ENCODE measurements around the gene ARHGAP18.

The ARHGAP18 gene

GRCh38 chr6:129744880-129745237, 34.9 kb upstream of the ARHGAP18 start:
- FAIRE-seq (no peak), DNase-seq (ENCODE audit: insufficient read length) (no peak)
- TF ChIP-seq POLR2AphosphoS5 (IDR thresholded peaks at IDR 0.05; ENCODE audit: low read depth, low read length) = no peak
- no peak for TF ChIP-seq POLR2A (IDR thresholded peaks at IDR 0.05; ENCODE audit: low read depth, low read length)
- no peak for TF ChIP-seq TAF1 (IDR thresholded peaks at IDR 0.05; ENCODE audit: borderline replicate concordance, low read depth, low read length)

DNA sequence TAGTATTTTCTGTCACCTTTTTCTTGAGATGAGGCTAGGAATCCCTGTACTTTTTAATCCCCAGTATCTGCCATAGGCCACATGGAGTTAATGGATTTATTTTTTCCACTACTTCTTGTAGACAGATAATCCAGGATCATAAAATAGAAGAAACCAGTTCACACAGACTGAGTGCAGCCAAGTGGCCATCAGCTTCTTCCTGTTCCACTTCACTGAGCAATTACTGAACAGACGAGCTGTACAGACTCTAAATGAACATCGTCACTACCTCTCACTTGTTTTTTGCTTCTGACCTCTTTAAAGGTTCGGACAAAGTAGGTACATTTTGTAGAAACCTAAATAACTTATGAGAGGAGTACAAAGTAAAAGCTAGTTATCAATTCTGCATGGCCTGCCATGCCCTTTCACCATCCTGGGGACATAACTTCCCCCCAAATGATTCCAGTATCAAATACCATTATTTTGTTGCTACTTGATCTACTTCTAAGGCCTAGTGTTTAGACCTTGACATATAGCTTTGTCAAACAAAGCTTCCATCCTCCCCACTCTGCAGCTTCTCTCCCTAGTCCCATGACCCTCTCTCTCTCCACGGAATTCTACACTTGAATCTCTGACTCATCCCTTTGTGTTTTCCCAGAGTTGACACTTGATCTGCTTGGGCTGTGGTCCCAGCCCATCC, 34.4 kb upstream of the ARHGAP18 start:
- peak; percentile 73 for FAIRE-seq
- DNase-seq (ENCODE audit: insufficient read length) = no peak
- TF ChIP-seq POLR2A (IDR thresholded peaks at IDR 0.05; ENCODE audit: low read depth, low read length) = no peak
- TF ChIP-seq POLR2AphosphoS5 (IDR thresholded peaks at IDR 0.05; ENCODE audit: low read depth, low read length) = no peak

GRCh38 chr6:129740013-129740412, 30.0 kb upstream of the ARHGAP18 start:
- FAIRE-seq (no peak), DNase-seq (ENCODE audit: insufficient read length) (no peak)
- no peak for TF ChIP-seq TAF1 (IDR thresholded peaks at IDR 0.05; ENCODE audit: borderline replicate concordance, low read depth, low read length)
- TF ChIP-seq POLR2AphosphoS5 (IDR thresholded peaks at IDR 0.05; ENCODE audit: low read depth, low read length) = no peak
- no peak for TF ChIP-seq POLR2A (IDR thresholded peaks at IDR 0.05; ENCODE audit: low read depth, low read length)

- TF ChIP-seq POLR2AphosphoS5 (IDR thresholded peaks at IDR 0.05; ENCODE audit: low read depth, low read length) = no peak
- TF ChIP-seq TAF1 (IDR thresholded peaks at IDR 0.05; ENCODE audit: borderline replicate concordance, low read depth, low read length) = no peak
- TF ChIP-seq POLR2A (IDR thresholded peaks at IDR 0.05; ENCODE audit: low read depth, low read length) = no peak
- FAIRE-seq (no peak), DNase-seq (ENCODE audit: insufficient read length) (no peak)
These were observed 26.1 kb upstream of the ARHGAP18 start for GRCh38 chr6:129736105-129736504.

DNA sequence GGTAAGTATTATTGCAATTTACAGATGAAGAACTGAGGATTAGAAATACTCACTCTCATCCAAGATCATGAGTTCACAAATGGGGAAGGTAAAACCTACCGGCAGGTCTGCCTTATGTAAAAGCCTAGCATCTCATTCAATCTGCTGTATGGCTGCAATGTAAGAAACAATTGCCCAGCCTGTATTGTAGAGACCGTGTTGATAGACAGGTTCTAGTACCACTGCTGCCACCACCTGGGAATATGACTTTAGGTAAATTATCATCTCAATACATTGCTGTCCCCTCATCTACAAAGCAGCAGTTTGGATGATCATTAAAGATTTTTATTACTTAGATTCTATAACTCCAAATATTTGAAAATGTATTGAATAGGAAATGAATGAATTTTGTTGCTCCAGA, 23.3 kb upstream of the ARHGAP18 start:
- DNase-seq (ENCODE audit: insufficient read length) = no peak
- no peak for TF ChIP-seq POLR2AphosphoS5 (IDR thresholded peaks at IDR 0.05; ENCODE audit: low read depth, low read length)
- TF ChIP-seq TAF1 (IDR thresholded peaks at IDR 0.05; ENCODE audit: borderline replicate concordance, low read depth, low read length) = no peak
- TF ChIP-seq POLR2A (IDR thresholded peaks at IDR 0.05; ENCODE audit: low read depth, low read length) = no peak
- FAIRE-seq = no peak

DNA sequence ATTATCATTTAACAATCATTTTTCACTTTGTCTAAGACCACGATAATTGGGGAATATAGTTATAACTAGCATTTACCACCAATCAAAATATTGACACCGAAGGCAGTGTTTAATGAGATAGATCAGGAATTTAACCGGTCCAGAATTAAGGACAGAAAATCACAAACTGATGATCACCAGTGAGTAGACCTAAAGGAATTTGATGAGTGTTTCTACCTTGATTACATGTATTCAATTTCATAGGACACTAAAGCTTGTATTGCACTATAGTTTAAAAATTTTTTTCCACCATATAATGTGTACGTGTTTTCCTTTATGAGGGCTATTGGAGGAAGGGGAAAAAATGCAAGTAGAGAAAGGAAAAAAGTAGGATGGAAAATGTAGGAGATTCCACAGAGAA, 22.6 kb upstream of the ARHGAP18 start:
- DNase-seq (ENCODE audit: insufficient read length) = no peak
- no peak for FAIRE-seq
- TF ChIP-seq POLR2AphosphoS5 (IDR thresholded peaks at IDR 0.05; ENCODE audit: low read depth, low read length) = no peak
- TF ChIP-seq TAF1 (IDR thresholded peaks at IDR 0.05; ENCODE audit: borderline replicate concordance, low read depth, low read length) = no peak

- TF ChIP-seq TAF1 (IDR thresholded peaks at IDR 0.05; ENCODE audit: borderline replicate concordance, low read depth, low read length) = no peak
- no peak for TF ChIP-seq POLR2A (IDR thresholded peaks at IDR 0.05; ENCODE audit: low read depth, low read length)
- no peak for TF ChIP-seq POLR2AphosphoS5 (IDR thresholded peaks at IDR 0.05; ENCODE audit: low read depth, low read length)
- DNase-seq (ENCODE audit: insufficient read length) (no peak), FAIRE-seq (peak; percentile 5)
These were observed 22.1 kb upstream of the ARHGAP18 start for GRCh38 chr6:129732034-129732433.

DNA sequence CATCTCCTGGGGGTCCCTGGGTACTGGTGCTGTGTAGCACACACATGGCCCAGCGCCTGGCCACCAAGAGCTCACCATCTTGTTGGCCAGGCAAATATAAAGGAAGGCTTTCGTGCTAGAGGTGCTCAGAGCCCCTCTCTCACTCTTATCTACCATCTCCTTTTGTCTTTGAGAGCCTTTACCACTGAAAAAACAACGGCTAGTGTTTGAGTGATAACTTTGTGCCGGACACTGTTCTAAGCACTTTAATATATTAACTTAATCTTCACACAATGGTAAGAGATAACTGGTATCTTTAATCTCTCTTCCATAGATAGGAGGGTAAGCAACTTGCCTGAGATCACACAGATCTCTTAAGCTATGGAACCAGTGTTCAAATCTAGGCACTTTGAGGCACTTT, 21.5 kb upstream of the ARHGAP18 start:
- DNase-seq (ENCODE audit: insufficient read length) = no peak
- TF ChIP-seq POLR2A (IDR thresholded peaks at IDR 0.05; ENCODE audit: low read depth, low read length) = no peak
- TF ChIP-seq TAF1 (IDR thresholded peaks at IDR 0.05; ENCODE audit: borderline replicate concordance, low read depth, low read length) = no peak
- no peak for TF ChIP-seq POLR2AphosphoS5 (IDR thresholded peaks at IDR 0.05; ENCODE audit: low read depth, low read length)
- FAIRE-seq = no peak

GRCh38 chr6:129730477-129731165, 20.6 kb upstream of the ARHGAP18 start:
- no peak for TF ChIP-seq POLR2AphosphoS5 (IDR thresholded peaks at IDR 0.05; ENCODE audit: low read depth, low read length)
- TF ChIP-seq POLR2A (IDR thresholded peaks at IDR 0.05; ENCODE audit: low read depth, low read length) = no peak
- no peak for DNase-seq (ENCODE audit: insufficient read length)
- peak; percentile 96 for FAIRE-seq

DNA sequence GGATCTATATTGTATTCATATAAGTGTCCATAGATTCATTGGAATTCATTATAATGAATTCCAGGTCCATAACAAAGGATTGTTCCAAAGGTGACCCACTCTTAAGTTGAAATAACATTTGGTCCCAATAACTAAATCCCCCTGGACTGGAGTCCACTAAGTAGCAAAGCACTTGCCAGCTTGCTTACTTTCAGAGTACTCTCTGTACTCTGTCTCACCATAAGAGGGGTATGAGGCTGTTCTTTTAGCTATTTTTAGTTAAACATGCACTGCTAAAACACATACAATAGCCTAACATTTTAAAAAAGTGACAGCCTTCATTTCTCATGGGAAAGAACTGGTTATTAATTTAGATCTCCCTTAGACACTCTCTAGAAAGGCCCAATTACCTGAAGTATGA, 16.7 kb upstream of the ARHGAP18 start:
- TF ChIP-seq POLR2A (IDR thresholded peaks at IDR 0.05; ENCODE audit: low read depth, low read length) (no peak), POLR2AphosphoS5 (IDR thresholded peaks at IDR 0.05; ENCODE audit: low read depth, low read length) (no peak), TAF1 (IDR thresholded peaks at IDR 0.05; ENCODE audit: borderline replicate concordance, low read depth, low read length) (no peak)
- FAIRE-seq (no peak), DNase-seq (ENCODE audit: insufficient read length) (no peak)

GRCh38 chr6:129725341-129725740, 15.4 kb upstream of the ARHGAP18 start:
- DNase-seq (ENCODE audit: insufficient read length) (no peak), FAIRE-seq (no peak)
- TF ChIP-seq POLR2A (IDR thresholded peaks at IDR 0.05; ENCODE audit: low read depth, low read length) (no peak), TAF1 (IDR thresholded peaks at IDR 0.05; ENCODE audit: borderline replicate concordance, low read depth, low read length) (no peak), POLR2AphosphoS5 (IDR thresholded peaks at IDR 0.05; ENCODE audit: low read depth, low read length) (no peak)

GRCh38 chr6:129719692-129720091, 9.7 kb upstream of the ARHGAP18 start:
- FAIRE-seq (no peak), DNase-seq (ENCODE audit: insufficient read length) (no peak)
- TF ChIP-seq POLR2AphosphoS5 (IDR thresholded peaks at IDR 0.05; ENCODE audit: low read depth, low read length) (no peak), POLR2A (IDR thresholded peaks at IDR 0.05; ENCODE audit: low read depth, low read length) (no peak), TAF1 (IDR thresholded peaks at IDR 0.05; ENCODE audit: borderline replicate concordance, low read depth, low read length) (no peak)

Data from GM12892 (cell line).